Left renal cortex interstitium (tissue), 4 donors: ENCODE data around the gene BEAN1. TPM values are rescaled to one million over a fixed set of nuclear protein-coding genes. Genes with fewer than 3 reads are reported as not detected.

Experiments used
- DNase-seq, 4 donors: peaks; one replicate each; pipeline ENCODE4 v3.0.0-alpha.2; 2013; ENCODE audit warnings: low read depth in 4 of 4, low spot score in 2 of 4, missing footprints in 1 of 4
- polyA plus RNA-seq, 4 donors: library from polyadenylated mRNA; unstranded; fragments of 120-200 nt; gene quantifications; one replicate each; pipeline ENCODE4 v1.2.1, GENCODE V29; 2013; ENCODE audit not compliant: insufficient read length in 4 of 4

The BEAN1 gene
- polyA plus RNA-seq, 4 donors, result 0.57 to 3.6 (median 1.9) TPM

DNA sequence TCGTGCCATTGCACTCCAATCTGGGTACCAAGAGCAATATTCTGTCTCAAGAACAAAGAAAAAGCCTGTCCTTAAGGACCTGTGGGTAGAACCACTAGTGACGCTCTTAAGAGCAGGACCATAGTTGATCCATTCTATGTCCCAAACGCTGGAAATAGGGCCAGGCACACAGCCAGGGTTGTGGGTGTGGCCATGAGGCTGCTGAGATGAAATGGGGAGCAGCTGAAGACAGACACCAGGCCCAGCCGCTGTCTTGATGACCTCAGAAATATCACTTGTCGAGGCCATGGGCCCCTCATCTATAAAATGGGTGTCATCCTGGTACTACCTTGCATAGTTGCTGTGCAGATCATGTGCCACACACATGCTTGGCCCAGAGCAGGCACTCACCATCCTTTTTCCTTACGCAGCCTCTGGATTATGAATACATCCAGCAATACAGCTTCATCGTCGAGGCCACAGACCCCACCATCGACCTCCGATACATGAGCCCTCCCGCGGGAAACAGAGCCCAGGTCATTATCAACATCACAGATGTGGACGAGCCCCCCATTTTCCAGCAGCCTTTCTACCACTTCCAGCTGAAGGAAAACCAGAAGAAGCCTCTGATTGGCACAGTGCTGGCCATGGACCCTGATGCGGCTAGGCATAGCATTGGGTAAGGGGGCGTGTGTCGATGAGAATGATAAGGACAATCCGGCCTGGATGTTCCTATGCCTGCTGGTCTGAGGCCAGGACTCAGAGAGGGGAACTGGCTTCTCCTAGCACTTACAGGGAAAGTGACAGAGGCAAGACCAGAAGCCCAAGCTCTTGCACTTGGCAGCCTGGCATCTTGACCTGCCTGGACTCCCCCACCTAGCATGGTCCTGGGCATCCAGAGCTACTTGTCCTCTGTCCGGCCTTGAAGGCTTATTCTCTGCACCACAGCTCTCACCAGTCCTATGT, 35.1 kb upstream of the BEAN1 start:
- no peak for DNase-seq

DNA sequence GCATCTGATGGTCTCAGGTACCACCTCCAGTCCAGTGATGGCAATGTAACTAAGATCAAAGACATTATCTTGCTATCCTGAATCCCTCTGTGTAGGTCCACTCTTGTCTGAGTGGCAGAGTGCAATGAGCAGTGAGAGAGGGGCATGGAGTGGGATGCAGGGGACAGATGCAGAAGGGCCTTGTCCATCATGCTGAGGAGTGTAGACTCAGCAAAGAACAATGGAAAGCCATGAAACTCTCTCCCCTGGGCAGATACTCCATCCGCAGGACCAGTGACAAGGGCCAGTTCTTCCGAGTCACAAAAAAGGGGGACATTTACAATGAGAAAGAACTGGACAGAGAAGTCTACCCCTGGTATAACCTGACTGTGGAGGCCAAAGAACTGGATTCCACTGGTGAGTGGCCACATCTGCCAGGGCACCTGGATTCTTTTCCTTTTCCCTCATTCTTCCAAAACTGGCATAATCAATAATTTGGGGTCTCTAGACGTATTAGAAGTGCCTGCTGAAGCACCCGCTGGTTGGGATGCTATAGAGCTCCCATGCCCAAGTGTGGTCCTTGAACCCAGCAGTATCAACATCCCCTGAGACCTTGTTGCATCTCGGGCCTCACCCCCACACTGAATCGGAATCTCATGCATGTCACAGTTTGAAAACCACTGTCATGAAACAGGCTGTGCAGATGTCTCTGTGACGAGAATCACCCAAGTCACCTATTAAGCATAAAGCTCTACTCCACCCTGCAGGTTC, 31.1 kb upstream of the BEAN1 start:
- DNase-seq, result no peak

DNA sequence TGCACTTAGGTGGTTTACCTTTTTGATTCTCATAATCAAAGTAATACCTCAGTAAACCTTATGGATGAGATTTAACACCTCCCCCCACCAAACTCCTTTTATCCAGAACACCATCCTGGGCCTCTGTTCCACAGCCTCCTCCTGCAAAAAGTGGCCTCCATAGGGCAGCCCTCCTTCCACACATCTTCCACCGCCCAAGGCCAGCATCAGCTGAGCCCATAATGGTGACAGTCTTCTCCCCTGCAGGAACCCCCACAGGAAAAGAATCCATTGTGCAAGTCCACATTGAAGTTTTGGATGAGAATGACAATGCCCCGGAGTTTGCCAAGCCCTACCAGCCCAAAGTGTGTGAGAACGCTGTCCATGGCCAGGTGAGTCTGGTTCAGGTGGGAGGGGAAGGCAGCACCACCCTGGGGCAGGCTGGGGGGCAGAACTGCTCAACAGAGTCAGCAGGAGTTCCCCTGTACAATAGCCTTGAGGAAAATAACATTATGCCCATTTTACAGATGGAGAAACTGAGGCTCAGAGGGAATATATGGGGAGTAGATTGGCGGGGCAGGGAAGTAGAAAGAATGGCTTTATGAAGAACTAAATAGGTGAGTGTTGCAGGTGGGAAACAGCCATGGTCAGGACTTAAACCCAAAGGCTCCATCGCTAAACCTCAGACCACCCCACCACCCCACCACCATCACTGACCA, 29.2 kb upstream of the BEAN1 start:
- DNase-seq, result no peak

DNA sequence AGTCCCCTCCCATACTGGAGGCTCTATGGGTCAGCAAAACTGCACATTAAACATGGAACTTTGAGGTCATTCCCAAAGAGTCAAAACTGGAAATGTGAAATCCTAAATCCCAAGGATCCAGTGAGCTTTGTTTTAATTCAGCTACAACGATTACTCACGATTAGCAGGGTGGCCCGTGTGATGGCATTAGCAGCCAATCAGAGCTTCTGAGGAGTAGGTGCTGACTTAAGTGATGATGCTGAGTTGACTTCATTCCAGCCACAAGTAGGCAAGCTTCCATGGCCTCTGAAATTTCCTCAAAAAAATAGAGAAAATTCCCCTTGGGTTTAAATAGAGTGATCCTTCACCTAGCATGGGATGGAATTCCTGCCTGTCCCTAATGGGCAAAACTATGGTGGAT, 28.1 kb upstream of the BEAN1 start:
- DNase-seq, result no peak

DNA sequence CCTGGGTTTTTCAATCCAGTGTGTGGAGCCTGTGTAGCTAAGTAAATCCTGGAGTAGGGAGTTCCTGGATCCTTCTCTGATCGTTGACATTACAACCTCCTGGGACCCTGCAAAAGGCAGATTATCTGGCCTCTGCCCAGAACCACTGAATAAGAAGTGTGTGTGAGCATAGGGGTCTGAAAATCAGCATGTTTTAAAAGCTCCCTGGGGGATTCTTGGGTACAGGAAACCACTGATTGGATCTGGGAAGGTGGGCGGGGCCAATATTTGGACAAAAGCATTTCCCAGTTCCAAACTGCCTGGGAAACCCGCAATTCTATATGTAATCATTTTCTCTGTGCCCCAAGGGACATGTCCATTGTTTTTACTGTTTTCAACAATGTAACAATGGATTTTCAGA, 27.2 kb upstream of the BEAN1 start:
- DNase-seq, result no peak

DNA sequence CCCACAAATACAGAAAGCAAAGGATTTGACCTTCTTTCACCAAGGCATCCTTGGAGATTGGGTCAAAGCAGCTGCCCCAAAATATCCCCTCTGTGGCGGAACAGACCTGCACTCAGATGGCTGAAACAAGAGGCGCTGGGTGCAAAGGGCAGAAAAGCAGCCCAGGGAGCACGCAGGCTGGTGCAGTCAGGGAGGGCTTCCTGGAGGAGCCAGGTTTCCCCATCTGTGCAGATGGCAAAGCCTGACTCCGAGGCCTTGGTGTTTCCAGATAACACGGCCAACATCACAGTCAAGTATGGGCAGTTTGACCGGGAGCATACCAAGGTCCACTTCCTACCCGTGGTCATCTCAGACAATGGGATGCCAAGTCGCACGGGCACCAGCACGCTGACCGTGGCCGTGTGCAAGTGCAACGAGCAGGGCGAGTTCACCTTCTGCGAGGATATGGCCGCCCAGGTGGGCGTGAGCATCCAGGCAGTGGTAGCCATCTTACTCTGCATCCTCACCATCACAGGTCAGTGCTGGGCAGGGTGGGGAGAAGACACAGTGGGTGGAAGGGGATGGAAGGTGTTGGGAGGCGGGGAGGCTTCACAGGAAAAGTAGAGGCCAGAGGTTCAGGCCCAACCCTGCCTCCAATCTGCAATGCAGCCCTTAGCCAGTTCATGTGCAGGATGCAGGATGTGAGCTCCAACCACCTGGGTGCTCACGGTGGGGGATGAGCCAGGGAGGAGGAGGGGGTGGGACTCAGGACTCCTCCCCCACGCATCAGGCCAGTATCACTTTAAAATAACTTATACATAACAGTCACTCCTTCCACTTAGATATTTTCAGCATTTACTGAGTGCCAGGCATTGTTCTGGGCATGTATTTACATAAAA, 26.4 kb upstream of the BEAN1 start:
- DNase-seq, result no peak

DNA sequence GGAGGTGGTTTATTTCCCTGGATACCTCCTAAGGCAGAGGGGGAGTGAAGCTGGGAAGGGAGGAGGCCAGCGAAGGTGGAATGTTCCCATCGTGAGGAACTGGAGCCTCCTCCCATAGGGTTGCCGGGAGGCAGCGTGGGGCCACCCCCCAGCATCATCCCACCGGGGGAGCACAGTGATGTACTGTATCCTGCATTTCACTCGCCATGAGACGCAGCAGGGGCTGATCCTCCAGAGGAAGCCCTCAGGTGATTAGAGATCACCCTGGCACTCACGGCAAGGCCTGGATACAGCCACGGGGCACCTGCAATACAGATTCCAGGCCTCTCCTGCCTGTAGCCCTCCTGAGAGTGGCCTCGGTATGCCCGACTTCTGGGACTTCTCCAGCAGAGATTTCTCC, 25.5 kb upstream of the BEAN1 start:
- DNase-seq, result no peak

DNA sequence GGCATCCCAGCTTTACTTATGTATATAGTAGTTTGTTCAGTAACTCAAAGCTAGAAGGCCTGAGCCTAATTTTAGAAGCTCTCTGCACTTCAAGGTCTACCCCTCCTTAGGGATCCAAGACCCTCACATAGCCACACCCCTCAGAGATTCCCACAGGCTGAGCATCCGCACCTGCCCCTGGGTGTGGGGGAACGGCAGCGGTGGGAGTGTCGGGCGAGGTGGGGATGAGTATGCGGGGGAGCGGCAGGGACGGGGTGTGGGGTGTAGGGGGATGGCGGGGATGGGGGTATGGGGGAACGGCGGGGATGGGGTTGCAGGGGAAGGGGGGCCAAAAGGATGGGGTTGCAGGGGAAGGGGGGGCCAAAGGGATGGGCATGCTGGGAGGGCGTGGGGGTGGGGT, 24.9 kb upstream of the BEAN1 start:
- no peak for DNase-seq

DNA sequence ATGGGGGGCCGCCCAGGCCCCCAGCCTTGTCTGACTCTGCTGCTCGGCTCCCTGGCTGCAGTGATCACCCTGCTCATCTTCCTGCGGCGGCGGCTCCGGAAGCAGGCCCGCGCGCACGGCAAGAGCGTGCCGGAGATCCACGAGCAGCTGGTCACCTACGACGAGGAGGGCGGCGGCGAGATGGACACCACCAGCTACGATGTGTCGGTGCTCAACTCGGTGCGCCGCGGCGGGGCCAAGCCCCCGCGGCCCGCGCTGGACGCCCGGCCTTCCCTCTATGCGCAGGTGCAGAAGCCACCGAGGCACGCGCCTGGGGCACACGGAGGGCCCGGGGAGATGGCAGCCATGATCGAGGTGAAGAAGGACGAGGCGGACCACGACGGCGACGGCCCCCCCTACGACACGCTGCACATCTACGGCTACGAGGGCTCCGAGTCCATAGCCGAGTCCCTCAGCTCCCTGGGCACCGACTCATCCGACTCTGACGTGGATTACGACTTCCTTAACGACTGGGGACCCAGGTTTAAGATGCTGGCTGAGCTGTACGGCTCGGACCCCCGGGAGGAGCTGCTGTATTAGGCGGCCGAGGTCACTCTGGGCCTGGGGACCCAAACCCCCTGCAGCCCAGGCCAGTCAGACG, 24.4 kb upstream of the BEAN1 start:
- DNase-seq, result no peak

DNA sequence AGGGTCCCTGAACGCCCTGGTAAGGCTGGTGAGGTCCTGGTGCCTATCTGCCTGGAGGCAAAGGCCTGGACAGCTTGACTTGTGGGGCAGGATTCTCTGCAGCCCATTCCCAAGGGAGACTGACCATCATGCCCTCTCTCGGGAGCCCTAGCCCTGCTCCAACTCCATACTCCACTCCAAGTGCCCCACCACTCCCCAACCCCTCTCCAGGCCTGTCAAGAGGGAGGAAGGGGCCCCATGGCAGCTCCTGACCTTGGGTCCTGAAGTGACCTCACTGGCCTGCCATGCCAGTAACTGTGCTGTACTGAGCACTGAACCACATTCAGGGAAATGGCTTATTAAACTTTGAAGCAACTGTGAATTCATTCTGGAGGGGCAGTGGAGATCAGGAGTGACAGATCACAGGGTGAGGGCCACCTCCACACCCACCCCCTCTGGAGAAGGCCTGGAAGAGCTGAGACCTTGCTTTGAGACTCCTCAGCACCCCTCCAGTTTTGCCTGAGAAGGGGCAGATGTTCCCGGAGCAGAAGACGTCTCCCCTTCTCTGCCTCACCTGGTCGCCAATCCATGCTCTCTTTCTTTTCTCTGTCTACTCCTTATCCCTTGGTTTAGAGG, 23.5 kb upstream of the BEAN1 start:
- DNase-seq, result no peak

DNA sequence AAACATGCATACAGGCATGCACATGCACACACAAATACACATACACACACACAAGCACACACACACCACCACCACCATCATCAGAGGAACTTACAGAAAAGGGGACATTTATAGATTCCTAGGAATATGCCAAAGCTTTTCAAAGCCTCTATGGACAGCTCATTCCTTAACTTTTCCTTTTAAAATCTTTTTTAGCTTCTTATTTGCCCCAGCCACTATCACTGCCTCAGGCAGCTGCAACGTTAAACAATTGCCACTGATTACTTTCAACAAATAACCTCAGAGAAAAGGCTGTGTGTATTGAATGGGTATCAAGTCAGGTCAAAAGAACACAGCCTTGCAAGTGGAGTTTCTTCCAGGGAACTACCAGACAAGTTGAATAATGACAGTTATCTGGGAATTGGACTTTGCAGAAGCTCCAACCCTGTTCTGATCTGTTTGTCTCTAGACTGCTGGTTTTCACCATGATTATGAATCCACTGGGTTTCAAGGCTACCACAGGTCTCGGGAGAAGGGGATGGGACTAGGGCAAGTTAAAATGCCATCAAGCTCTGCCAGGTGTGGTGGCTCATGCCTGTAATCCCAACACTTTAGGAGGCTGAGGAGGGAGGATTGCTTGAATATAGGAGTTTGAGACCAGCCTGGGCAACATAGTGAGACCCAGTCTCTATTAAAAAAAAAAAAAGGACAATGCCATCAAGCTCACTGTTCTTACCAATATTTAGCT, 21.9 kb upstream of the BEAN1 start:
- DNase-seq, result no peak

DNA sequence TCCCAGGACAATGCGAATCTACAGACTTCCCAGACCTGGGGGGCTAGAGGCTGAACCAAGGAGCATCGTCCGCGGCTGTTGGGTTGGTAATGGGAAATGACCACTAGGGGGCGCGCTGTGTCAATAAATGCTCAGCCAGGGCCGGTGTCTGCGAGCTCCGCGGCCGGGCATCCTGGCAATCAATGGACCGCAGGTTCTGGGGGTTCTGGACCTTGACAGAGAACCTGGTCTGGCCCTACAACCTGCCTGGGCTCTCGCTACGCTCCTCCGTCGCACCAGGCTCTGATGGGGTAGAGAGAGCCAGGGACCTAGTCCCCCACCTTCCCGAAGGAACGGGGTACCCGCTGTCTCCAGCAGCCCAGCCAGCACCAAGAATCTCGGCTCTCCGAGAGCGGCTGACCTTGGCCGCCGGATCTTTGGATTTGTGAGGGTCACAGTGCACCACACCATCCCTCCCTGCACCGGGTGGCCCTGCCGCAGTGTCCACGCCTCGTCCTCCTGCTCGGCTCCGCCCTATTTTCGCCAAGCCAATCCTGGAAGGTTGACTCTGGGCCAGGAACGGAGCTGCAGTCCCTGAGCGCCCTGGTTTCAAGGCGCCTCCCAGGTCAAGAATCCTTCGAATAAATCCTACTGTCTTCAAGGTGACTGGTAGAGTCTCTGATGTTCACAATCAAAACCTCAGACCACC, 20.4 kb upstream of the BEAN1 start:
- peak in 3 of 4 donors; percentile 53 to 65 (median 61) for DNase-seq

DNA sequence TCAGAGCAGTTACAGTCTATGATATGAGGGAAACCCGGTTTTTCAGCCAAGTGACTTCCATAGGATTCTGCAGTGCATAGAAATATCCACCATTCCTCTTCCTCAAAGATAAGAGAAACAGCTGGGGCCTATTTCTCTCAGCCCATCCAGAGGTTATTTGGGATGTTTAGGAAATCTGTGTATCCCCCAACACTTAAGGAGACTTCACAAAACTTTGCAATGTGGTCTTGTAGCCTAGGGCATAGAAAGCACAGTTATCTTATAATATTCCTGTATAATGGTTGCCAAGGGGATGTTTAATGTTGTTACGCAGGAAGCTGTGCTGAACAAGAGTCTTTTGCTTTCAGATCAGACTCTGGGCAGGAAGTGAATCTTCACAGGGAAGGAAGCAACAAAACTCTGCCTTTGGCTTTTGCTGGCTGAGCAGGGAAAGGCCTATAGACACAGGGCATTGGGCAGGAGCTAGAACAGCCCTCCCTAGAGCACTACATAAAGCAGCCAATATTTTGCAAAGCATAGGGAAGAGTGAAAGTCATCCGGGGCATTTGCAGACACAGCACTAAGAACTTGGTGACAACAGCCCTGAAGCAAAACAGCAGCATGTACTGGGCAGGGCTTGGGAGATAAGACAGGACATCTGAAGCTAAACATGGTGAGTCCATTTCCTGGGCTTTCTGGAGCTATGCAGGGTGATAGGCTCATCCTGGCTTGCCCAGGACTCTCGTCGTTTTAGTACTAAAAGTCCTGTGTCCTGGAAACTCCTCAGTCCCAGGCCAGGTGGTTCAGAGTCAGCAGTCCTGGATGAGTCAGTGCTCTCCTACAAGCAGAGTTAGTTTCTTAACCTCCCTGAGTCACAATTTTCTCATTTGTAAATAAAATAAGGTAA, 18.7 kb upstream of the BEAN1 start:
- DNase-seq, result no peak

DNA sequence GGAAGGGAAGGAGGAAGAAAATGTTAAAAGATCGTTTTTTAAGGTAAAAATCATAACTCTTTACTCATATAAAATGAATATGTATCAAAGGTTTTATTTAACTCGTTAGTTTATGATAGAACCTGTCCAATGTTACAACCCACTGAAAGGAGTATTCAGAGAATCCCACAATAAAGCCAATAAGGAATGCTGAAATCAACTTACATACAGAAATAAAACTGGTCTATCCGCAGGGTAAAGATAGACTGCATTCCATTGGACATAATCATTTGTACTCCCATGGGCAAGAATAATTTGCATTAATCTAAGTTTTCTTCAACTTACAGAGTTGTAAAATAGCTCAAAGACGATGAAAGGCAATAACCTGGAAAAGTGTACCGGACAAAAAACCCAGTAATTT, 17.9 kb upstream of the BEAN1 start:
- no peak for DNase-seq

DNA sequence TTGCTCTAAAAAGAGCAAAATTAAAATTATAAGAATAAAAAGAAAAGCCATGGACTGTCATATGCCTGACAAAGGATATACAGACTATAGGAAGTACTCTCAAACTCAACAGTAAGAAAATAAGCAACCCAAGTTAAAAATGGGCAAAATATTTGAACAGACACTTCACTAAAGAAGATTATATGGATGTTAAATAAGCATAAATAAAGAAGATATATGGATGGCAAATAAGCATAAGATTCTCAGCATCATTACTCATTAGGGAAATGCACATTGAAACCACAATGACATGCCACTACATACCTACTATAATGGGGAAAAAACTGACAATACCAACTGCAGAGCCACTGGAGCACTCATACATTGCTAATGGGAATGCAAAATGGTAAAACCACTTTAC, 14.9 kb upstream of the BEAN1 start:
- no peak for DNase-seq

DNA sequence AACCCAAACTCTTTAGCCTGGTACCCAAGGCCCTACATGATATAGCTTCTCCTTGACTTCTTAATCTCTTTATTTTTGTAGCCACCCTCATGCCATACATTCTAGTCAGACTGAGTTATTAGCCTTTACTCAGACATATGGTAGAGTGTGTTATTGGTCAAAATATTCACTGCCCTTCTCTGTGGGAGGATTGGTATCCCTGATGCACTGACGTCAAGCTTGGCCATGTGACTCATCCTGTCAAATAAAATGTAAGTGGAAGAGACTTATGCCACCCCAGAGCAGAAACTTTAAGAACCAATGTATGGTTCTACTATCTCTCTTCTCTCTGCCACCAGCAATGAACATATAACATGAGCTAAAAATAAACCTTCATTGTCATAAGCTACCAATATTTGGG, 12.2 kb upstream of the BEAN1 start:
- no peak for DNase-seq

DNA sequence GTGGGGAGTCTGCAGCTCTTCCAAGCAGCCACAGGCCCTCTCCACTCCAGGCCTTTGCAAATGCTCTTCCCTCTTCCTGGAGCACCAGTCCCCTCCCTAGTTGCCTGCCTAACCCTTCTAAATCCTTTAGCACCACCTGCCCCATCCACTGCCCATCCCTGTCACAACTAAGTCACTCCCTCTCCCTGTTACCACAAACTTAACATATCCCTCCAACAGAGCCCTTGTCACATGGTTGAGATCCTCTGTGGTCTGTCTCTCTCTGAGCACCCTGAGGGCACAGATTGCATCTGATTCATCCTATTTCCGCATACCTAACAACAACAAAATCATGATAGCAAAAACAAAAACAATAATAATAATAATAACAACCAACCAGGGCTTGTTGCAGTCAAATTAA, 11.0 kb upstream of the BEAN1 start:
- DNase-seq, result no peak
